ENCODE results near the gene TNC. TPM values are rescaled to one million over a fixed set of nuclear protein-coding genes. Genes with fewer than 3 reads are reported as not detected.

The TNC gene
- total RNA-seq, 4 donors from 2014 or later = 79.7 to 242 (median 161) TPM

DNA sequence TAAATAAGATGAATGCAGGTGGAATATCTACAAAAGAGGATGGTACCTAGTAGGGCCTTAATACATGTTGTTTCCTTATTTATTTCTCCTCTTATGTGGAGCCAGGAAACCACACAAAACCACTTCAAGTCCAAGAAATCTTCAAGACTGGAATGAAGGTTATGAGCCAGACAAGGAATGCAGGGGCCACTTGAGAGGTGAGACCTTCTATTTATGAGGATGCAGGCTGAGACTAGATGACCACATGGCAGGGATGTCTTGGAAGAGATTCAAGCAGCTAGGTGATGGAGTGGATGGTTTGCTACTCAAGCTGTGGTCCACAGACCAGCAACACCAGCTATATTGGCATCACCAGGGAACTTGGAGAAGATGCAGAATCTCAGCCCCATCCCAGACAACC lies 92.2 kb downstream of the TNC start:
- Histone ChIP-seq H3K27me3 (no peaks in the 10 kb centered on the region), H3K4me3 (no peak overlapping the region), H3K36me3 (no peaks in the 10 kb centered on the region), H3K9me3 (no peaks in the 10 kb centered on the region), H3K27ac (no peak overlapping the region), H3K4me1 (no peaks in the 10 kb centered on the region)
- DNase-seq = no peak
- intact Hi-C loops (cut with DNase I; ENCODE audit: low total_unique reads) = no loop called here
- no peak for TF ChIP-seq POLR2A (IDR thresholded peaks at IDR 0.05)
- TF ChIP-seq, protein P1, sequence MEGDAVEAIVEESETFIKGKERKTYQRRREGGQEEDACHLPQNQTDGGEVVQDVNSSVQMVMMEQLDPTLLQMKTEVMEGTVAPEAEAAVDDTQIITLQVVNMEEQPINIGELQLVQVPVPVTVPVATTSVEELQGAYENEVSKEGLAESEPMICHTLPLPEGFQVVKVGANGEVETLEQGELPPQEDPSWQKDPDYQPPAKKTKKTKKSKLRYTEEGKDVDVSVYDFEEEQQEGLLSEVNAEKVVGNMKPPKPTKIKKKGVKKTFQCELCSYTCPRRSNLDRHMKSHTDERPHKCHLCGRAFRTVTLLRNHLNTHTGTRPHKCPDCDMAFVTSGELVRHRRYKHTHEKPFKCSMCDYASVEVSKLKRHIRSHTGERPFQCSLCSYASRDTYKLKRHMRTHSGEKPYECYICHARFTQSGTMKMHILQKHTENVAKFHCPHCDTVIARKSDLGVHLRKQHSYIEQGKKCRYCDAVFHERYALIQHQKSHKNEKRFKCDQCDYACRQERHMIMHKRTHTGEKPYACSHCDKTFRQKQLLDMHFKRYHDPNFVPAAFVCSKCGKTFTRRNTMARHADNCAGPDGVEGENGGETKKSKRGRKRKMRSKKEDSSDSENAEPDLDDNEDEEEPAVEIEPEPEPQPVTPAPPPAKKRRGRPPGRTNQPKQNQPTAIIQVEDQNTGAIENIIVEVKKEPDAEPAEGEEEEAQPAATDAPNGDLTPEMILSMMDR (IDR thresholded peaks at IDR 0.05) = no peak

DNA sequence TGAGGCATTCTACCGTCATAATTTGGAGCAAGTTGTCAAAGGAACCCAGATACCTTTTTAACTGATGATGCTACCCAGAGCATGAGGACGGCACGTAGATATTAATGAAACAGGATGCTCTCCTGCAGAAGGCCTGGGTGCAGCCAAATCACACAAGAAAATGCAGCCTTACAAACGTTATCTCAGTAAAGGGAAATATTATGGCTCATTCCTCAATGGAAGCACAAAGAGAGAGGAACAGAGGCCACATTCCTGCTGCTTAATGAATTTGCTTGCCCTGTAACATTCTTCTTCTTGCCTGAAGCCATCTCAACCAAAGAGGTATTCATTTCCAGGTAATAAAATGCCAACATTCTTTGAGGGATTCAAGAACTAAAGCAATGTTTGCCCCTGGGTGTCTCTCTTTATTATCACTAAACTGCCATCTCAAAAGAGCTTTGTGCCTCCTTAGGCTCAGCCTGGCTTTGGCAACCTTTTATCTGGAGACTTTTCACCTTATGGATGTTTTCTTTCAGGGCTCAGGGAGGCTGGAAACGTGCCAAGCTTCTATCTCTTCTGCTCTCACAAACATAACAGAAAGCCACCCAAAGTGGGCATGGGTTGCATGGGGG lies 92.9 kb downstream of the TNC start:
- H3K4me3 ChIP-seq = no peak overlapping the region
- H3K36me3 ChIP-seq = no peaks in the 10 kb centered on the region
- no peaks in the 10 kb centered on the region for H3K27me3 ChIP-seq
- intact Hi-C loops (cut with DNase I; ENCODE audit: low total_unique reads) = no loop called here
- peak overlapping the region in 1 of 2 donors; percentile 23 for H3K27ac ChIP-seq
- no peak for DNase-seq
- no peaks in the 10 kb centered on the region for H3K4me1 ChIP-seq
- H3K9me3 ChIP-seq = no peaks in the 10 kb centered on the region
- TF ChIP-seq, protein P1 (IDR thresholded peaks at IDR 0.05) = no peak

DNA sequence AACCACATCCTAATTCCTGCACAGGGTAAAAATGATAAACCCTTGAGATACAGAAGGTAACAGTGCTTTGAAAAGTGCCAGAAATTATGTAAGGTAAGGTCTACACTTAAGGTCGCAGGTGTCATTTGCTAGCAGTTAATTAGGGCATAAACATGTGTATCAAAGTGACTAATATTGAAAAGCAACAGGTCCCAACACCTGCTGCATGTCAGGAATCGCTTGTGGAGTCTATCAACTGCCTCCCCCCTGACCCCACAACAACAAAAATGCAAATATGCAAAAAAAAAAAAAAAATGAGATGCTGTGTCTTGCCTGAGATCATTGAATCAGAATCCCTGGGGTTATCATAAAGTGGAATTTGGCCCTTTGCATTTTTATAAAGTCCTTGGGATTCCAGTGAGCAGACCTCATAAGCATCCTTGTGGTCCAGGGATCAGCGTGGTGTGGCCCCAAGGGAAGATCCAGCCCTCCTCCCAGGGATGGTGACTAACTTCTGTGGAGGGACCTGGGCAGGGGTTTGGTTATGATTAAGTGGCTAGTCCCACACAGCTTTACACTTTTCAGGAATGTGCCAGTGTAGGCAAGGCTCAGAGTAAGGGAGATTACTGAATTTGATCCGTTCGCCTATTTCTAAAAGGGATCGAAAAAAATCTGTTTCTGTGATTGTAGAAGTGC lies 95.1 kb downstream of the TNC start:
- H3K27me3 ChIP-seq = no peaks in the 10 kb centered on the region
- no peaks in the 10 kb centered on the region for H3K36me3 ChIP-seq
- no peak for DNase-seq
- peak overlapping the region in 1 of 2 donors; percentile 28 for H3K27ac ChIP-seq
- no peak overlapping the region for H3K4me3 ChIP-seq
- intact Hi-C loops (cut with DNase I; ENCODE audit: low total_unique reads) = no loop called here
- TF ChIP-seq, protein P1 (IDR thresholded peaks at IDR 0.05) = no peak
- no peak for TF ChIP-seq POLR2A (IDR thresholded peaks at IDR 0.05)
- no peaks in the 10 kb centered on the region for H3K9me3 ChIP-seq
- H3K4me1 ChIP-seq = peaks cover 0 to 7% of the 10 kb centered on the region in 2 donors

DNA sequence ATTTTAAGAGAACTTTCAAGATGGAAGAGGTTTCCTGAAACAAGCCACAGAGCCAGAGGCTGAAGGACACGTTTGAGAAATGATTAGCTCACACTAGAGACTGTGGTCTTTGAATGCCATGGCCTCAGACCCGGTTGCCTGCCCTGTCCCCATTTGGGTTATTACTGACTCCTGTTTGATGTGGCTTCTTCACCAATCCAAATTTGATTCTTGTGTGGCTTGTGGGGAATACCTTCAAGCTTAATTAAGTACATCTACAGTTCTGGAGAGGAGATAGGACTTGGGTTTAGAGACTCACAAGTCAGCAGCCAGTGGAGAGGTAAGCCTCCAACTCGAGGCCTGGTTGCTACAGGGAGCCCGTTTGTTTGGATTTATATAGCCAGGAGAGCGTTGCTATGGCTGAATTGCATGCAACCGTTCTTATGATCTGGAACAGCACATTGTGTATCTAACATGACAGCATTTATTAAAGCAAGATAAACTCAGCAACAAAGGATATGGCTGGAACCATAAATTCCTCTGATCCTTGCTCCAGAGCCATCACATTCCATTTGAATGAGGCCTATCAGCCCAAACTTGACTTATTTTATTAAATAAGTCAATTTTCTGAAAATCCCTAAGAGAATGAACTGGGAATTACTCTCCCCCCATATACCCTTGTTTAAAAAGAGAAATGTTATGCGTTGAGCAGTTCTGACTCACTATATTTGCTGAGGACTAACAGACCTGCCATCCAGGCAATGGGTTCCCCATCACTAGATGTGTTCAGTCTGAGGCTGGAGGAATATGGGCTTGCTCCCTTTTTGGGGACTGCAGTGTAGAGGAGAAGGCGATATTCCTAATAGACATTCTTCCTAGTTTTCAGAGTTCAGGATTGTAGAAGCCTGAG lies 99.2 kb downstream of the TNC start:
- Histone ChIP-seq H3K4me3 (no peak overlapping the region), H3K27ac (peak overlapping the region; percentile 73 to 92), H3K9me3 (no peaks in the 10 kb centered on the region), H3K4me1 (peaks cover 0 to 9% of the 10 kb centered on the region in 2 donors), H3K27me3 (no peaks in the 10 kb centered on the region), H3K36me3 (no peaks in the 10 kb centered on the region)
- DNase-seq = peak; percentile 56 to 72
- intact Hi-C loops (cut with DNase I; ENCODE audit: low total_unique reads) = no loop called here
- TF ChIP-seq POLR2A (IDR thresholded peaks at IDR 0.05) = no peak
- TF ChIP-seq, protein P1 (IDR thresholded peaks at IDR 0.05) = no peak
